ENCODE results near the gene NEUROD6. TPM values are rescaled to one million over a fixed set of nuclear protein-coding genes. Genes with fewer than 3 reads are reported as not detected.
A peak's percentile ranks its signal among the peaks of the same experiment; 100 is the strongest.

NEUROD6 gene
- total RNA-seq (ENCODE audit: insufficient read depth, low replicate concordance), result 0.96 TPM

DNA sequence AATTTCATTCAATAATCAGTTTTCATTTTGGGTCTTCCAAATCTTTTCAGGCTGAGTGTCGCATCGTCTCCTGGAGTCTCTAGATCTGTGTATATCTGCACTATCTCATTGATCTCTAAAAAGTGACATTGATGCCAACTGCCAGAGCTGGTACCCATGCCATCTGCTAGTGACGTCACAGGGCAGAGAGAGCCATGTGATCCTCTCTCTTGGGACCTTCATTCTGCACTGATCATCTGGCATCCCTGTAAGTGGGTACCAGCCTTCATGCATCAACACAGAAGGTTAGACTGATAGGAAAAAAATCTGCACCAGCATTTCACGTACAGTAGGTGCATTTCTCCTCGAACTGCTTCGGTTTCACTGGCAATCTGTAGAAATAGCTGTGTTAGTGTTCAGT is at the start of gene NEUROD6:
Gene NEUROD6, minus strand, starts transcription at position 124 of the 400 bp plus-strand sequence. CDS start 1,458 bp downstream, outside the sequence.
- no peak for DNase-seq (ENCODE audit: low spot score)

DNA sequence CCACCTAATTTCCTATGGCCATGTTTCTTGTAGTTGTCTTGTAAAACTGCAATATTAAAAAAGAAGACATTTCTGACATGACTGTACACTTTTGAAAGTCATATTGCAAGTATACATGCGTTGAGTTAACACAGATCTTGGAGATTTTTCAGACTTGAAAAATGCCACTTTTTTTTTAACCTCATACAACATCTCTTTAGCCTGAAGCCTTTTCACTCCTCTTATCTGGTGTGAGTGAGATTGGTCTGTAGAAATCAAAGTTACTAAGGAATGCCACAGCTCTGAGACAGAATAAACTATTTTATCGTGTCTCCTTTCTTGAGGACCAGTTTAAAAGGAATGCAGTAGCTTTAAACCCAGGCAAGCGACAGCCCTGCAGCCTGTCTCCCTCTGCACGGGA is 43.9 kb upstream of the NEUROD6 start:
- DNase-seq (ENCODE audit: low spot score), result peak; percentile 57

DNA sequence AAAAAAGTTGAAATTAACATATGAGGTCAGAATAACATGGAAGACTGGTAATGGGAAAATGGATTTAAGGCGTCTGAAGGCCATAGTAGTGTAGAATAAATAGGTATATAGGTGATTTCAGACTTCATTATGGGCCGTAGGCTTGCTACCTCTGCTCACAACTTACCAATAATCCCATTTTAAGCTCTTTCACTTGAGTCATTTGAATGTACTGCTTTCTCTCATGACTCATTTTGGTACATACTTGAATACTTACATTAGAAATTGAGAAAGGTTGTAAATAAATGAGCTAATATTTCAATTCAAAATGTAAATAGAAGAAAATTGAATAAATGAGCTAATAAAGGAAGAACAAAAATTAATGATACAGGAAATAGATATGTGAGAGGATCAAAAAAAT is 42.2 kb upstream of the NEUROD6 start:
- no peak for DNase-seq (ENCODE audit: low spot score)

DNA sequence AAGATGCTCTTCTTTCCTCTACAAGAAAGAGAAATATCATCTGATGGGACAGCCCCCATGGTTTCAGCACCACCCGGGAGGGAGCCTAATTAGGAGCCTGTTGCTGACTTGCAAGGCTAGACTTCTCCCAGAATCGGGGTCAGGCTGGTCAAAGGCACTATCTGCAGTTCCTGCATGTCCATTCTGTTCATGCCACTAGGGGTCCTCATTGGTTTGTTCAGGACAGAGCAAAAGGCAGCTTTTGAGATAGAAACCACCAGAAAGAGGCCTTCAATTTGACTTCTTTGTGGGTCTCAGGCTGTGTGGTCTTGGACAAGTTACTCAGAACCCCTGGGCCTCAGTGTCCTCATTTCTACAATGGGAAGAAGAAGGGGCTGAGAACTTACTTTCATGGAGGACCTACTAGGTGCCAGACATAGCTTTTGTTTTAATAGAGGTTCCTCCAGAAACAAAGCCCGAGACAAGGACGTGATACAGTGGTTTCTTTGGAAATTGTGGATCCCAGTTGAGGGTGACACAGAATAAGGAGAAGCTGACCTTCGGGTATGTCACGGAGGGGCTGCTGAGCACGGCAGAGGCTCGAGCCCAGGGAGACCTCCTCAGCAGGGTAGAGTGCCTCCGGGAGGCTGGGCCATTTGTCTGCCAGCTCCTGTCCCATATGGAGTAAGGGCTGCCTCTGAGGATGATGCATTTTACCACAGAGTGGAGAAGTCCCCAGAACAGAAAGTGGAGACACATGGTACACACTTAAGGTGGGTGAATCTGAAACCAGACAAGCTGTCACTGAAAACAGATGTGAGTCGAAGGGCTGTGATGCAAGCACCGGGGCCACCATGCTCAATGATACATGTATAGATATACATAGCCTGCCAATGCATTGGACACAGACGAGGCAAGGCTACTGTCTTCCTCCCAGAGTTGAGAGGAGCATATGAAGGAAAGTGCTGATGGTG is 33.1 kb upstream of the NEUROD6 start:
- peak; percentile 72 for DNase-seq (ENCODE audit: low spot score)

DNA sequence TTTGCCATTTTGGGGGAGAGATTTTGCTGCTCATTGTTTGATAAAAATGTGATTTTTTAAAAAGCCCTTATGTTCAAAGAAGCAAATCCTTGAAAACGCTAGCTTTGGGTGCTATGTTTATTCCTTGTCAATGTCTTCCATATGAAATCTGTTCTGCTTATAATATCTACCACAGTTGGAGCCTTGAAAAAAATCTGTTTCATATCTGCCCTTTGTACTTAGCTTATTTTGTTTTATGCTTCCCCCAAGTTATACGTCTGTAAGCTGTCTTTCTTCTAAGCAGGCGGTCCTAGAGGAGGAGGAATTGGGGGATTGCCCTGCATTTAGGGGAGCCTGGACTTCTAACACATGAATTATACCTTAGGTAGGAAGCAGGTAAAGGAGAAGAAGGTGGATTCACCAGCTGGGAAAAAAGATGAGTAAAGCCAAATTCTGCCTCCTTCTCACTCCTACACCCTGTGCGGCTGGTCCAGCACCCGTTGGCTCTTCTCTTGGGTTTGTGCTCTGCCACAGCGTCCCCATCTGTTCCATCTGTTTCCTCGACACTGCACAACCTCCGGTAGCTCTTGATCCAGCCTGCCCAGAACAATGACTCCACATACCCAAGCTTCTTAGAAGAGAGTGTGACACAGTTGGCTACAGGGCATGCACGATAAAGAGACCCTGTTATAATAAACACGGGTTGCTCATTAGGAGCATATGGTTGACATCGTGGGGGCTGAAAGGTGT is 31.9 kb upstream of the NEUROD6 start:
- no peak for DNase-seq (ENCODE audit: low spot score)

DNA sequence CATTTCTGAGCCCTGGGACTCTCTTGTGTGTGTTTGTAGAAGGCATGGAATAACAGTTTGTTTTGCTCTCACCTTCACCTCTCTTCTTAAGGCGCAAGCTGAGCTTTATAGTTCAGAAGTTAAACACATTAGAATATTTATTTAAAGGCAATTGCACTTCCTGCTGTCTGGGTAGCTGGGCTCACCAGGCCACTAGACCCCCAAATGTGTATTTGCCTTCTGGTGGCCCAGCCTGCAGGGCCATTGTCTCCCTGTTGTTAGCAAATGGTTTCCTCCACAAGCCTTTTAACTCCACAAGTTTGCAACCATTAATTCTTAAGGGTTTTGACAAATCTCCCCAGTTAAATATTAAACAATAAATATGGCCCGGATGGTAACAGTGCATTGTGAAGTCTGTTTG is 31.1 kb upstream of the NEUROD6 start:
- DNase-seq (ENCODE audit: low spot score), result no peak

DNA sequence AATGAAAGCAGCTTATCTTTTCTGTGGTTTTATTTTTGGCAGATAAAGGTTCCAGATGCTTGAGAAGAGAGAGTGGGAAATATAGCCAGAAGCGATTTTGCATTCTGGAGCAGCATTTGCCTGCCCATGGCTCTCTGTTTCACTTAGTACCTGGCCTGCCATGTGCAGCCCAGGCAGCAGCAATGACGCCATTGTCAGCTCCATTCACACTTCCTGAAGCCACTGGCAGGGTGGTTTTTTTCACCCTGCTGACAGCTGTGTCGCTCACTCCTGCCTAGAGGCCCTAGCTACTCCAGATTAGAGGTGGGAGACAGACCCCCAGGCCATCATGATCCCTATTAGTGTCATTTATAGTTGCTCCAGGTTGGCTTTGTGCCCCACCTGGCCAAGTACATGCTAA is 30.1 kb upstream of the NEUROD6 start:
- DNase-seq (ENCODE audit: low spot score), result peak; percentile 2

DNA sequence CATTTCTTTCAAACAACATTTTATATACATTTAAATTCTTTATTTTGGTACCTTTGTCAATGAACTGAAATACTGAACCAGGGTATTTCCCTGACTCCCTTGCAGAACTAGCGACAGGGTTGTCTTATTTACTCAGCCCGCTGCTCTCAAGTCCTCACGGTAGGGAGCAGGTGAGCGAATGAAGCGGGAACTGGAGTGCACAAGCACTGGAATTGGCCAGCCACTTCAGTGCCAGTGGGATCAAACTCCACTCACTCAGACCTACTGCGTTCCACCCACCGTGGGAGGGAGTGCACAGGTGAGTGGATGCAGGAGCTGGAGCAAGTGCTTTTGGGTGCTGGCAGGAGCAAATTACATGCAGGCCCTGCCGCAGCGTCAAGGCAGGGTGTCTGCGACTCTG is 28.1 kb upstream of the NEUROD6 start:
- no peak for DNase-seq (ENCODE audit: low spot score)

DNA sequence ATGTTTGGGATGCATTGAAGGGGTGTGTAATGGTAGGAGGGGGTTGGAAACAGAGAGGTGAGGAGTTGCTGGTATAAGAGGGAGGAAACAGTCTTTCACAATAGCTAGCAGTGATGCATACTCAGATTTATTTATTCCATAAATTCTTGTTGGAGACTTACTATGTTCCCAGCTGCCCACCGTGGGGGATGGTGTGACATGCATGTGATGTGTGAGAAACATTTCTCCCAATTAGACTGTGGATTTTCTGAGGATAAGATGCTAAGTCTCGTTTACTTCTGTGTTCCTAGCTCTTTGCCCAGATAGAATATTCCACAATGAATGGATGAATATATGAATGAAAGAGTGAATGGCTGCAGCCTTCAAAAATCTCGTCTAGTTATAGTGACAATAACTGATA is 23.0 kb upstream of the NEUROD6 start:
- no peak for DNase-seq (ENCODE audit: low spot score)

DNA sequence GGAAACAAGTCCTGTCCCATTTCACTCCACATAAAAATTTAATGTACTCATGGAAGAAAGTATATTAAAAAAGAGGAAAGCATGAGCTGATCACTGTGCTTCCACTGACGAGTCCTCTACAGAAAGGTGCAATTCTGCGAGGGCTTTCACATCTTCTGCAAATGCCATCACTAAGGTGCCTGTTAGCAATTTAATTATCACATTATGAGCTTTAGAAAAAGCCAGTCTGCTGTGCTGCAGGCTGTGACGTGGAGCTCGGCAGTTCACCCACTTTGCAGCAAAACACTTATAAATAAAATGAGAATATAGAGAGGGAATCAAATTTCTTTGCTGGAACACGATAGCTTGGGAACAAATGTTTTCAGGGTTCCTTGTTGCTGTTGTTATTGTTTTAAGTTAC is 22.5 kb upstream of the NEUROD6 start:
- DNase-seq (ENCODE audit: low spot score), result no peak

DNA sequence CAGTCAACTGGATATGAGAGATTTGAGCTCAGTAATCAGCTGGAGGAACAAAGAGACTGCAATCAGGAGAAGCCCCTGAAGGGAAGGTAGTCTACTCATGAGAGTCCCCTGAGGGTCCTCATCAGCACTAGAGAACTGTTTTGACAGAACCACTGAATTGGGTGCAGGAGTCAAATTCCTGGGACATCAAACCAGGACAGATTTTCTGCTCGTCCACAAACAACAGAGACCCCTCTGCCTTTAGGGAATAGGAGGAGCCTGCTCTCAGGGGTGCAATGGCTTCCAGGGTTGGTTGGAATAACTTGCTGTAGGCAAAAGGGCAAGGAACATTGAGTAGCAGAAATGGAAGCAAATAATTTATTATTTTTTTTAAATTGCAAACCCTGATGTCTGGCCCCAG is 21.9 kb upstream of the NEUROD6 start:
- no peak for DNase-seq (ENCODE audit: low spot score)

DNA sequence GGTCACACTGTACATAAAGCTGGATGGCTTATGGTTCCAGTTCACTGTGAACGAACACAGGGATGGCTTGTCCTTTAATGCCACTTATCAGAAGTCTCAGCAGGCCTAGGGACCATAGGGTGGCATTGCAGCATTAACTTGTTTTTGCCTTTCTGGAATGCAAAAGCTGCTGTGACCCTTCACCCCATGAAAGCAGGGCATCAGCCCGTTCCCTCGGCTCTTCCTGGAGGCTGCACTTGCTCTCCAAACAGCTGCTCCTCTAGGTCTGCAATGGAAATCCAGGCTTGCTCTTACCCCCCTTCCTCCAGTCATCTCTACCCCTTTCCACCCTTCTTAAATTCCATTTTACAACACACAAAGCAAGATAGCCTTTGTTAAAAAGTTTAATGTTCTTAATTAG is 17.9 kb upstream of the NEUROD6 start:
- no peak for DNase-seq (ENCODE audit: low spot score)

DNA sequence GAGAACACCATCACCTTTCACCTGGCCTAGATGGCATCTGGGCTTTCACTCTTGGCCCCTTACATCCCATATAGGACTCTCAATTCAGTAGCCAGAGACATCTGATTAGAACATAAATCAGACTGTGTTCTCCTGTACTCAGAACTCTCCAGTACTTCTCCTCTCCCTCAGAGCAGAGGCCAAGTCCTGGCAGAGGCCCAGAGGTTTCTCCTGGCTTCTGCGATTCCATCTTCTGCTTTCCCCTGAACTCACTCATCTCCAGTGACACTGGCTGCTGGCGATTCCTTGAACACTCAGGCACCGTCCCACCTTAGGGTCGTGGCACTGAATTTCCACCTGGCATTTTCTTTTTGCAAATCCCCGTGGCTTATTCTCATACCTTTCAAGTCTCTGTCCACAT is 4.9 kb upstream of the NEUROD6 start:
- DNase-seq (ENCODE audit: low spot score), result no peak

DNA sequence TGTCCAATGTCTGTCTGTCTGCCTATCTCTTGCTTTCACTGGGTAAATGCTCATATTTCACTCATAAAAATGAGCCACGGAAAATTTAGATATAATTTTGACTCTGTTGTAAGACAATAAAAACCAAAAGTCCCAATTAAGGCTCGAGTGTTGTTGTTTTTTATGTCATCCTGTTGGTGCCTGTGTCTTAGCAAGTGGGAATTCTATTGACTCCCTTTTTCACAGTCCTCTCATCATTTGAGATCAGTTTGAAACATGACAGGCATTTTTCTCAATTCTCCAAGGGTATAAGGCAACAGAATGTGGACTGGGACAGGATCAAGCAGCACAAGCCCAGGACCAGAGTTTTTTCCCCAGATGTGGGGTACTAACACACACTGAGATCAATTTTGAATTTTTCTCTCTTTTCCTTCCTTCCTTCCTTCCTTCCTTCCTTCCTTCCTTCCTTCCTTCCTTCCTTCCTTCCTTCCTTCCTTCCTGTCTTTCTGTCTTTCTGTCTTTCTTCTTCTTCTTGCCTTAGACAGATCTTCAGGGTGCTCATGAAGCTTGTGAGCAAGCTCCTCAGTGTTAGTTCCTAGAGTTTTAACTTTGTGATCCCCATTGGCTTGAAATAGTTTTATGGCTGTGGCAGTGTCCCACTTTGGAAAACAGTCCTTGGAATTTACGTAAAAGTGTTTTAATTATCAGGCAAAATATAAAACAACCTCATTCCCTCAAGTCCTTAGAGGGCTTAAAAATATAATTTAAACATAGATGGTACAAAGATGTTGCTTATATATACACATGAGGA is 3.2 kb upstream of the NEUROD6 start:
- no peak for DNase-seq (ENCODE audit: low spot score)

DNA sequence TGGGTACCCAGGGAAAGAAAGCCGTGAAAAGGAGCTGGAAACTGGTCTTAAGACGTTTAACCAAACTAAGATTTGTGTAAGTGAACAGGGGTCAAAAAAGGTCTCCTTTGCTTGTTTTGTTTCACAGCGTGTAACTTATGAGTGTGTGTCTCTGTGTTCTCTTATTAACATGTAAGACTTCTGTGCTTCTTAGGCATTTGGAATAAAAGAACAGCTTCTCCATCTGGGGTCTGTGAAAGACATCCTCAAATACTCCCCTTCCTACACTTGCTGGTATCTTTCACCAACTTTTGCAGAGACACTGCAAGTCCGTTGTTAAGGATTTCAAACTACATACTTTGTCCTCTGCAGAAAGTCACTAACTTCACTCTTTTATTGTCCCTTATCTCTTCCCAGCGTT is 615 bp upstream of the NEUROD6 start:
- DNase-seq (ENCODE audit: low spot score), result no peak

DNA sequence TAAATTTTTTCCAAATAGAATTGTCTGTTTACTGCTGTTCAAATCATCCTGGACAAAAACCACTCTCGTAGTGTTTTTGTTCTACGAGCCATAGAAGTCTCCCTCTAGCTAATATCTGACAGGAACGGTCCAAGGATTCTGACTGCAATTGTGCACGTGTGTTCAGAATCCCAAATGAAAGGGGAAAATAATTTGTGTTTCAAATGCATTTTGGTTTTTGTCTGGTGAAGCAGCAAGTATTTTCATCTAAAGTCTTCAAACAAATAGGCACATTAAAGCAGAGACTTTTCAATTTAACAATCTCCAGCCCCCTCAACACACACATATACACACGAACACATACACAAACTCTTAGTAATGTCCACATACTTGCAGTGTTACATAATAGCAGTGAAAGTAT is 475 bp downstream of the NEUROD6 start:
- no peak for DNase-seq (ENCODE audit: low spot score)

DNA sequence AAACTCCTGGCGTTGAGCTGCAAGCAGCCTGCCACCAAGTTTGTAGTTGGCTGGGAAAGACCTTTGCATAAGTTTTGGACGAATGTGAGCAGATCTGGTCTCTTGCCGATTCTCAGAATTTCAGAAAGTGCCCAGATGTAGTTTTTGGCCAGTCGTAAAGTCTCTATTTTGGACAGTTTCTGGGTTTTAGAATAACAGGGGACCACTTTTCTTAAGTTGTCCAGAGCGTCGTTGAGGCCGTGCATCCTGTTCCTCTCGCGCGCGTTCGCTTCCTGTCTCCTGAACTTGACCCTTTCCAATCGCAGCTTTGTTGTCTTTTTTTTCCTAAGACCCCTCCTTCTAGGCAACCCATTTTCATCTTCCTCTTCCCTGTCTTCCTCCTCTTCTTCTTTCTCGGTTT is 1.8 kb downstream of the NEUROD6 start:
- no peak for DNase-seq (ENCODE audit: low spot score)

DNA sequence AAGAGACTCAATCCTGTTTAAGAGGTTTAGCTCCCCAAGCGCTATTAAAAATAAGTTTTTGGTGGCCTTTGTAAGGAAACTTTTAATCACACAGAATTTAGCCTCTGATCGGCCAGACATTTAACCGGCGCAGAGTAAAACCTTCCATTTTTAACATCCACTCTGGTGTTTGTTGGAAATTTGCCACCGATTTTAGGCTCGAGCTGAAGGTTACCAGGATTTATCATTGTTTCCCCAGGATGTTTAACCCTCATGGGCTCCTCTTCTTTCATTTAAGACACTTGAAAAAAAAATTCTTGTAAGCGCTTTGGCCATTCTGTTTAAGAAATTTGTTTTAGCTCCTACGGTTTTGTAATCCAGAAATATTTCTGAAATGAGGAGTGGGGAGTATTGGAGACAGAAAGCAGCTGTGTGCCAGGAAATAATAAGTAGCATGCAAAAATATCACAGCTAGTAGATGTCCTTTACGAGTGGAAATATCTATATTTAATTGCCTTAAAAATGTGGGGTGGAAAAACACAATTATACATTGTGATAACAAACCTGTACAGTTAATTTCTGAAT is 3.4 kb downstream of the NEUROD6 start:
- no peak for DNase-seq (ENCODE audit: low spot score)

DNA sequence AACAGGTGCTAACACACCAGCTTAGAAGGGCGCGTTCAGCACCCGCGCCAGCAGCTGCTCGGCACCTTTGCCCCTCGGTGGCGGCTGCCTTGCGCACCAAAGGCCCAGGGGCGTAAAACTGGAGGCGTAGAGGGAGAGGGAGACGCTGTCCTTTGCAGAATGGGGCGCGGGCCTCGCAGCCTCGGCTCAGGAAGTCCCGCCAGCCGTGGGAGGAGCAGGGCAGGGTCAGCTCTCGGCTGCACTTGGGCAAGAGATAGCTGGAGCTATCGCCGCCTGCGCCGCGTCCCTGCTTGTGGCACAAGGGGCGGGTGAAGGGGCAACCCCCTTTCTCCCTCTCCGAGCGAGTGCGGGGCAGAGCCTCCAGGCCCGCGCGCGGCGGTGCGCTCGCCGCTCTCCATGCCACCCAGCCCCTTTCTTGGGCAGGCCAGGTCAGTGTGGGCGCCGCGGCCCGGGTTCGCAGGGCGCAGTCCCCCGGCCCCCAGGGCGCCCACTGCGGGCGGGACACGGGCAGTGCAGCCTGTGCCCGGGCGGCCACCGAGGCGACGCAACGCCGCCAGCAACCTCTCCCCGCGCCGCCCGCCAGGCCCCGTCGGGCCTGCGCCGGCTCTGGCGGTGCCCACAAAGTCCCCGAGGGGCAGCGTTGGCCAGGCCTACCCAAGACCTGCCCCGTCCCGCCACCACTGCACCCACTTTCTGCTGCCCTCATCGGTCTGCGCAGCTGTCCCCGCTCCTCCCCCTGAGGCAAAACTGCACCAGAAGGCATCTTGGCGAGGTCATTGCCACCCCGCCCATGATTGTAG is 4.1 kb downstream of the NEUROD6 start:
- no peak for DNase-seq (ENCODE audit: low spot score)

DNA sequence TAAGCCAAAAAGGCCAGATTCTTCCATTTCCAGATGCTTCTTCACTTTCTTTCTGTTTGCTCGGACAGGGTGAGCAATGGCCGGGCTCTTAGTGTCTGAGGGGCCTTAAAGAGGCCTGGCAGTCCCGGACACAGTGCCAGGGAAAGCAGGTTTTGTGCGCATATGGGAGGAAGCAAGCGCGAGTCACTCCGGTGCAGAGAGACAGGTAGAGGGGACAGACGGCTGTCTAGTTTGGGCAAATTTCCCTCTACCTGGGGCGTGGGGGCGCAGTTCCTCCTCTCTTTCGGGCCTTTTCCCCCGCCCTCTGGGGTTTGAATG is 4.7 kb downstream of the NEUROD6 start:
- no peak for DNase-seq (ENCODE audit: low spot score)

Measured in umbilical cord (tissue), 2 donors.